ENCODE data around the gene TASOR.
A peak's percentile ranks its signal among the peaks of the same experiment; 100 is the strongest.
"Not testable (repeated sequence)": the region's sequence is repeated elsewhere in the genome, so short reads cannot be mapped to it uniquely, and the experiment has no call there.

The TASOR gene, protein sequence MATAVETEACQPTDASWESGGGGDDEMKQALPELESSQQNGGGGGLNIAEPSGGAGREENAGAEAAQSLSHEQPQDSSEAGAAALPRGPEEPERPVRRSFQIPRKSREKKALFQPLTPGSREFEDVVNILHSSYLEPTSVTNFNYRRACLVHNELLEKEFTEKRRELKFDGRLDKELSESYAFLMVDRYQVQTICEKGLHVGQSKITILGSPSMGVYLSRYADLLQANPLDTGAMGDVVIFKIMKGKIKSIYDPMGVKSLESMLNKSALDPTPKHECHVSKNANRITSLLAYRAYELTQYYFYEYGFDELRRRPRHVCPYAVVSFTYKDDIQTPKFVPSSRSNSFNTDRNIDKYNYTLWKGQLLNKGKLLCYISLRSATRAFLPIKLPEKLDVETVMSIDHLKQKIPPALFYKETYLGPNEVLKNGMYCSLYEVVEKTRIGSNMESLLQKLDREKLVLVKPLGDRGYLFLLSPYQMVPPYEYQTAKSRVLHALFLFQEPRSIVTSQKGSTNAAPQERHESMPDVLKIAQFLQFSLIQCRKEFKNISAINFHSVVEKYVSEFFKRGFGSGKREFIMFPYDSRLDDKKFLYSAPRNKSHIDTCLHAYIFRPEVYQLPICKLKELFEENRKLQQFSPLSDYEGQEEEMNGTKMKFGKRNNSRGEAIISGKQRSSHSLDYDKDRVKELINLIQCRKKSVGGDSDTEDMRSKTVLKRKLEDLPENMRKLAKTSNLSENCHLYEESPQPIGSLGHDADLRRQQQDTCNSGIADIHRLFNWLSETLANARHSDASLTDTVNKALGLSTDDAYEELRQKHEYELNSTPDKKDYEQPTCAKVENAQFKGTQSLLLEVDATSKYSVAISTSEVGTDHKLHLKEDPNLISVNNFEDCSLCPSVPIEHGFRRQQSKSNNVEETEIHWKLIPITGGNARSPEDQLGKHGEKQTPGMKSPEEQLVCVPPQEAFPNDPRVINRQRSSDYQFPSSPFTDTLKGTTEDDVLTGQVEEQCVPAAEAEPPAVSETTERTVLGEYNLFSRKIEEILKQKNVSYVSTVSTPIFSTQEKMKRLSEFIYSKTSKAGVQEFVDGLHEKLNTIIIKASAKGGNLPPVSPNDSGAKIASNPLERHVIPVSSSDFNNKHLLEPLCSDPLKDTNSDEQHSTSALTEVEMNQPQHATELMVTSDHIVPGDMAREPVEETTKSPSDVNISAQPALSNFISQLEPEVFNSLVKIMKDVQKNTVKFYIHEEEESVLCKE (N-terminal part only)

DNA sequence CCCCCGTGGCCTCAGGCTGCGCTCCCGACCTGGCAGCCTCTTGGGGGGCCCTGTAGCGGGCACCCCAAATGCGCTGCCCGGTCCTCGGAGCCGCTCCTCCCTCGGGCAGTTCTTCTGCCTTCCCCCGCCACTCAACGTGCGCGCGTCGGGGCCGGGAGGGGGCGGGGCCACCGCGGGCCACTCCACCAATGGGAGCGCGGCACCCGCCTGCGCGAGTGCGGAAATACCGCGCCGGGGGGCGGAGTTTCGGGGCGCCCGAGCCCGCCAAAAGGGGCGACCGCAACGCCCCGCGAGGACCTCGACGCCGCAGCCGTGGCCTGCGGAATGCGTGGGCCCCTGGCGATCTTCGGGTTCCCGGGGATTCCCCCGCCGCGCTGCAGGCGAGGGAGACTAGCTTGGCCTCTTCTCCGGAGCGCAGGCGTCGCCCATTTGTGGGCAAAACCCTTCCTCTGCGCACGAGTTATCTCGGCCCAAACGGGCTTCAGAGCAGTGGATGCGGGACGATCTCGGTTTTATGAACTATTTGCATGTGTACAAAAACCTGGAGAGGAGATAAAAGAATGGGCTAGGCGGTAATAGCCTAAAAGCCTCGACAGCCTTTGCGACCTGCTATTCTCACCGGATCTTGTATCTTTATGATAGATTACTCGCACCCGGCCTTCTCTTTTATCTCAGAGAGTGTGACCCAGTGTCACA is at the start of gene TASOR:
Gene TASOR, minus strand, starts transcription at position 144 of the 696 bp plus-strand sequence. CDS start 259 bp downstream, outside the sequence.
- peak; percentile 98 for DNase-seq (ENCODE audit: low spot score)

DNA sequence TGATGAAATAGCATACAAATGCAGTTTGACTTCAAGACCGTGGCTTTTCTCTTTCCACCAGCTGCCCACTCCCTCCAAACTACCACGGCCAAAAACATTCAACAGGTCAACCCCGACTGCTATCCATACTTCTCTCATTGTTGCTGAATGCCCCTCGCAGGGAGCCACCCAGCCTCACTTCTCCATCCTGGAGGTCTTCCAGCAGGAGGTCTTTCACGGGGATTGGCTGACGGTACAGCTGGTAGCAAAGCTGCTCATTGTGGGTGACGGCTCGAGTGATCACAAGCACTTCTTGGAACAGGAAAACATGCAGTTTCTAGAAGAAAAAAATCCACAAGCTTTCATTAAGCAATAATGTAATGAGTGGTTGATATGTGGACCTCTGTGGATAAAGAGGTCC is 49.0 kb upstream of the TASOR start:
- DNase-seq (ENCODE audit: low spot score): no peak

DNA sequence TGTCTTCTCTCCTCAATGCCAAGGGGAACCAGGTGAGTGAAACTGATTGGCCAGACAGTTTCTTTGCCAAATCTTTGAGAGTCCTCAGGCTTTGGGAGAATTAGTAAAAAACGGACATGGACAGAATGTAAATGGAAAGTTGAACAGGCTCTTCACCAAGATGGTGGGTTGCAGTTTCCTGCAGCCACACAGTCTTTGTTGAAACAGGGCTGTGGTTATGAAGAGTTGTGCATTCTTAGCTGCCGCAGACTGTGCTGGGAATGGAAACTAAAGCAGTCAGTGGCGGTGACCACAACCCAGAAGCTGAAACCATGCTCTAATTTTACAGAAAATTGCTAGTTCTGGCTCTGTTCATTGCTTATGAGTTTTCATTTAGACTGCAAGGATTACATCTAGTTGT is 42.1 kb upstream of the TASOR start:
- DNase-seq (ENCODE audit: low spot score): no peak

DNA sequence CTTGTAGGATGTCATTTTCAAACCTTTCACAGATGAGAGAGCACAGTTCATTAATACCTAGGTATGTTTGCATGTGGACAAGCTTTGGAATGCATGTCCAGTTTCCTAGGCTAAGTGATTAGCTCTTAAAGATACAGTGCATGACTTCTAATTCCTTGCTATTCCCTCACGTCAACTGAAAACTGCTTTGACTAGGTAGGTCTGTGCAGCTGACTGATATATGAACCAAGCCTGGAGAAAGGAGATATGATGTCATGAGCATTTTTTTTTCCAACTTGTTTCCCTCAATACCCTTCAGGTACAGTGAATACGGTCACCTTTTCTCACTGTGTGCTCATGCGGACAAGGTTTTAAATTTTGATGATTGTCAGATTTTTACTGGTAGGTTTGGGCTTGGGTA is 41.6 kb upstream of the TASOR start:
- DNase-seq (ENCODE audit: low spot score): no peak

DNA sequence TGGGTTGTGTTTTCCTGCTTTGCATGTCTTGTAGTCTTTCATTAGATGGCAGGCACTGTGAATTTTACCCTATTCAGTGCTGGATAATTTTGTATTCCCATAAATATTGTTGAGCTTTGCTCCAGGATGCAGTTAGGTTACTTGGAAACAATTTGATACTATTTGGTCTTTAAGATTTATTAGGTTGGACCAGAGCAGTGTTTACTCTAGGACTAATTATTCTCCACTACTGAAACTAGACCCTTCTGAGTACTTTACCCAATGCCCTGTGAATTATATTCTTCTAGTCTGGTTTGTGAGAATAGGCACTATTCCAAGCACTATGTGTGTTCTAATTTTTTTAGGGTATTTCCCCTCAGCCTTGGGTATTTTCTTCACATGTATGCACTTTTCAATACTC is 37.8 kb upstream of the TASOR start:
- no peak for DNase-seq (ENCODE audit: low spot score)

DNA sequence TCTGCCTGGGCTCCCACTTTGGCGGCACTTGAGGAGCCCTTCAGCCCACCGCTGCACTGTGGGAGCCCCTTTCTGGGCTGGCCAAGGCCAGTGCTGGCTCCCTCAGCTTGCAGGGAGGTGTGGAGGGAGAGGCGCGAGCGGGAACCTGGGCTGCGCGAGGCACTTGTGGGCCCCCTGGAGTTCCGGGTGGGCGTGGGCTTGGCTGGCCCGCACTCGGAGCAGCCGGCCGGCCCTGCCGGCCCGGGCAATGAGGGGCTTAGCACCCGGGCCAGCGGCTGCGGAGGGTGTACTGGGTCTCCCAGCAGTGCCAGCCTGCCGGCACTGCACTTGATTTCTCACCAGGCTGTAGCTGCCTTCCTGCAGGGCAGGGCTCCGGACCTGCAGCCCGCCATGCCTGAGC is 35.7 kb upstream of the TASOR start:
- not testable (repeated sequence) for DNase-seq (ENCODE audit: low spot score)

DNA sequence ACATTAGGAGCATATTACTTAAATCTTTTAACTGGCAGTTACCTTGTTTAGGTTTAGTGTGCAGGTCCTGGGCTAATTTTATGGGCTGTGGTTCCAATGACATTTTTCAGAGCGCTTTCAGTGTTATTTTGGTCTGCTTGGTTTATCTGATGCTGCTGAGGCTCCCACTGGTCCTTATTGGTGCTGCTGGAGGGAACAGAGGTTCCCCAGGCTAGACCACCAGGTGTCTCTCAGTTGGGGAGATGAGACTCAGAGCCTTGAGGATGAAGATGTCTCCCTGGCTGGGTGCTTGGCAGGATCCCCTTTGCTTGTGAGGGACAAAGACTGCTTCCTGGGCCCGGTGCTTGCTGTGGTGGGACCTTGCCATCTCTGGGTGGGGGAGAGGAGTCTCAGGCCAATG is 28.3 kb upstream of the TASOR start:
- DNase-seq (ENCODE audit: low spot score): no peak

DNA sequence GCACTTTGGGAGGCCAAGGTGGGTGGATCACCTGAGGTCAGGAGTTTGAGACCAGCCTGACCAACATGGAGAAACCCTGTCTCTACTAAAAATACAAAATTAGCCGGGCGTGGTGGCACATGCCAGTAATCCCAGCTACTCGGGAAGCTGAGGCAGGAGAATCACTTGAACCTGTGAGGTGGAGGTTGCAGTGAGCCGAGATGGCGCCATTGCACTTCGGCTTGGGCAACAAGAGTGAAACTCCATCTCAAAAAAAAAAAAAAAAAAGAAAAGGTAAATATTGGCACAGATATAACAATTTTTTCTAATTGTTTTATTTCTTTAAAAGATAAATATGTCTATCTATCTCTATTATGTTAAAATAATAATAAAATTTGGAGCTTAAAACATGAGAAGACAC is 24.3 kb upstream of the TASOR start:
- not testable (repeated sequence) for DNase-seq (ENCODE audit: low spot score)

DNA sequence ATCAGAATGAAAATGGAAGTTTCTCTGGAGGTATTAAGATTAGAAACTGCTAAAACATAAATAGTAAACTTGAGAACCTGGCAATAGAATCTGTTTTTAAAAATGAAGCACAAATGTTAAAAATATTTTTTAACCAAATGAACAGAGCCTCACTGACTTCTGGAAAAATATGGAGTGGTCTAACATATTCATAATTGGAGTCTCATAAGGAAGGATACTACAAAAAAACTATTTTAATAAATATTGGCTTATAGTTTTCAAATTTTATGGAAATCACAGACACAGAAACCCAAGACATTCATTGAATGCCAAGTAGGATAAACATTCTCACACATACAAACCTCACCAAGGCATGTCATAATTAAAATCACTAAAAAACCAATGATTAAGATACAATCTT is 23.6 kb upstream of the TASOR start:
- no peak for DNase-seq (ENCODE audit: low spot score)

DNA sequence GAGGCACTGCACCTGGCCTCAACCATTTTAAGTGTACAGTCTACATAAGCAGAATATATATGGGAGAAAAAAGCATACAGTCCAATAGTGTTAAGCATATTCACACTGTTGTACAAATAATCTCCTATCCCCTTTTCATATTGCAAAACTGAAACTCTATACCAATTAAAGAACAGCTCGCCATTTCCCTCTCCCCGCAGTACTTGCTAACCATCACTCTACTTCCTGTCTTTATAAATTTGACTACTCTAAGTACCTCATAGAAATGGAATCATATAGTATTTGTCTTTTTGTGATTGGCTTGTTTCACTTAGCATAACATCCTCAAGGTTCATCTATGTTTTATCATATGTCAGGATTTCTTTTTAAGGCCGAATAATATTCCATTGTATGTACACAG is 21.6 kb upstream of the TASOR start:
- no peak for DNase-seq (ENCODE audit: low spot score)

DNA sequence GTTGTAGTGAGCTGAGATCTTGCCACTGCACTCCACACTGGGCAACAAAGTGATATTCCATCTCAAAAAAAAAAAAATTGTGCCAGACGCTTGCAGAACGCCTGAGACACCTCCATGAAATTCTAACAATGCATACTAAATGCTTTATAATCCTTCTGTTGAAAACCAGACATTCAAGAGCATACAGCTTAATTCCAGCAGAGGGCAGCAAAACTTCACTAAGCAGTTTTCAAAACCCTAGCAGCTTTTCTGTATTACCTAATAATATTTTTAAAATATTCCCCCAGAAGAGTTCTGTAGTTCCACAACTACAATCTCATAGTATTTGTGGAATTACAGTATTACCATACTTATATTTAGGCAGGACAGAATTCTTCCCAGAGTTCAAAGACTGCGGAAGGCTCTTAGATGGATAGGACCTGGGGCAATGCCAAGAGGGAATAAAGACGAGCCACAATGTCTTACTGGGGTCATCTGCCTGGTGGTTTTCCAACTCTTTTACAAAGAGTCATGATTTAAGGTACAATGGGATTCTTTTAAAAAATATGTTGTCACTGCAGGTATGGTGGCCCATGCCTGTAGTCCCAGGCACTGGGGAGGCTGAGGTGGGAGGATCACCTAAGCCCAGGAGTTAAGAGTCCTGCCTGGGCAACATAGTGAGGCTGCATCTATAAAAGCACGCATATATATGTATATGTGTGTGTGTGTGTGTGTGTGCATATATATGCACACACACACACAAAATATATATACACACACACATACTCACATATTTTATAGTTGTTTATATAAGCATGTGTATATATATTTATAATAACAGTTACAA is 19.6 kb upstream of the TASOR start:
- DNase-seq (ENCODE audit: low spot score): peak; percentile 76

DNA sequence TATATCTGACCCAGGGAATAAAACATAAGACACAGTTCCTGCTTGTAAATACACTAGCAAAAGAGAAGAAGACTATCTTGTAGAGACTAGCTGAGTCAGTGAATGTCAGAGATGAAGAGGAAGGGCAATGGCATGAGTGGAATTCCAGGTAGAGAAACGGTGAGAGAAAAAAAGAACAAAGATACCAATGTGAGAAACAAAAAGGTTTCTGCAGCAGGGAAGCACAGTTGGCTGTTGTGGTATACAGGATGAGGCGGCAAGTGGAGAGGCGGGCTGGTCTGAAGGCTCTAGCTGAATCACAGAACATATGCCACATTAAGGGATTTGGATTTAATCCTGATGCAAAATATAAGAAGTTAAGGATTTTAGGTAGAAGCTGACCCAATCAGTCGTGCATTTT is 17.1 kb upstream of the TASOR start:
- DNase-seq (ENCODE audit: low spot score): no peak

DNA sequence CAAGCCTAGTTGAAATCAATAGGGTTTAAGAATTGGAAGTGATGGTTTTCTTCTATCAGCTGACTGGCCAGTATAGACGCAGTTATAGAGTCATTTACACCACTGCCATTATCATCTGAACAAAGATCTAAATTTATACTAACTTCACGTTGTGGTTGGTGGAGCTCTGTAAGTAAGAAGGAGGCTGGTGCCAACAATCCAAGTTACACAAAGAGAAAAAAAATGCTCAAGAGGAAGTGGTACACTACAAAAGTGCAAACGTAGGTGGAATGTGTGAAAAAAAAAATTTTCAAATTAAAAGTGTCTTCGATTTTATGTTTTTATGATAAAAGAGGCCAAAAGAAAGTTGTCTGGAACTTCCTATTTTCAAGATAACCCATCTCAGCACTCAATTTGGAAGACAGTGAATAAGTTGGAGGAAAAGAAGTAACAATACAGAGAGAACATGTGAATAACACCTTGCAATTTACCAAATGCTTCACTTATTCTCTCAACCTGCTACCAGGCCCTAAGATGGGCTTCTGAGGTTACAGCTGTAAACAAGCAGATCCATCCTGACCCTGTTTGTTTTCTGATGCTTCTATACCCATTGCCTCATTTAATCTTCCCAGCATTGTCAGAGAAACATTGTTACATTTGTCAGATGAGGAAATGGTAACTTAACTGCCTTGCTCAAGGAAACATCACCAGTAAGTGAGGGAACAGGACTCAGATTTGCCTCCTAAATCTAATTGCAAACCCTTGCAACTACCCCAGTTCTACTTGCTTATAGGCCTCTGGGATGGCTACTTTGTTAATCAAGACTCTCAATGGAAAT is 12.0 kb upstream of the TASOR start:
- DNase-seq (ENCODE audit: low spot score): no peak

DNA sequence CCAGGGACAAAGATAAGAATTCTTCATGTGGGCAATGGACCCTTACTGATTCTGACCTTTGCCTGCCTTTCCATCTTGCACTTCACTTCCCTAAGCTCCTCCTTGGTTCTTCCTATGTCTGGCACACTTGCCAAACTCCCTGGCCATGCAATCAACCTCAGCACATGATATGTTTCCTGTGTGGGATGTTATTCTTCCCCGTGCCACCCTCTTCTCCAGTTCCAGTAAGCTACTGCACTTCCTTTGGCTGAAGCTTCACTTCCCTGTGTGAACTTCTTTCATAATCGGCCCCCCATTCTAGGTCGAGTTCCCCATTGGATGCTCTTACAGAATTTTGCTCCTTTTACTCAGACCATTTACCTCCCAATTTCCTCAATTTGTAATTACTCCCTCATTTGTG is 10.7 kb upstream of the TASOR start:
- no peak for DNase-seq (ENCODE audit: low spot score)

DNA sequence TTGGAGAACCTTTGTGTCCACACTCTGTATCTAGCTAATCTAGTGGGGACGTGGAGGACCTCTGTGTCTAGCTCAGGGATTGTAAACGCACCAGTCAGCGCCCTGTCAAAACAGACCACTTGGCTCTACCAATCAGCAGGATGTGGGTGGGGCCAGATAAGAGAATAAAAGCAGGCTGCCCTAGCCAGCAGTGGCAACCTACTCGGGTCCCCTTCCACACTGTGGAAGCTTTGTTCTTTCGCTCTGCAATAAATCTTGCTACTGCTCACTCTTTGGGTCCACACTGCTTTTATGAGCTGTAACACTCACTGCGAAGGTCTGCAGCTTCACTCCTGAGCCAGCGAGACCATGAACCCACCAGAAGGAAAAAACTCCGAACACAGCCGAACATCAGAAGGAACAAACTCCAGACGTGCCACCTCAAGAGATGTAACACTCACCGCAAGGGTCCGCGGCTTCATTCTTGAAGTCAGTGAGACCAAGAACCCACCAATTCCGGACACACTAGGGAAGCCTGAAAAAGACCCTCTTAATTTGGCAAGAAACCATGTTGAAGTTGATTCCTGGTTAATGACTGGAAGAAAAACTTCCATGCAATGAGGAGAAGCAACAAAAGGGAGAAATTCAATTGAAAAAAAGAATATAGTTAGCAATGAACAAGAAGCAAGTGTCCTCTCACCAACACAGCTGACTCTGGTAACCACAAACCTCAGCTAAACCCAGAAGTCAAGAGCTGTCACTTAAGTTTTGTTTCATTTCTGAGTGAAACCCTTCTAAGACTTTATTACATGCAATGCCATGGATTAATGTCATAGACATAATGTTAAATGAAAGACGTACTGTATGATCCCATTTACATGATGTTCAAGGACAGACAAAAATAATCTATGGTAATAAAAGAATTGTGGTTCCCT is 9.7 kb upstream of the TASOR start:
- not testable (repeated sequence) for DNase-seq (ENCODE audit: low spot score)

DNA sequence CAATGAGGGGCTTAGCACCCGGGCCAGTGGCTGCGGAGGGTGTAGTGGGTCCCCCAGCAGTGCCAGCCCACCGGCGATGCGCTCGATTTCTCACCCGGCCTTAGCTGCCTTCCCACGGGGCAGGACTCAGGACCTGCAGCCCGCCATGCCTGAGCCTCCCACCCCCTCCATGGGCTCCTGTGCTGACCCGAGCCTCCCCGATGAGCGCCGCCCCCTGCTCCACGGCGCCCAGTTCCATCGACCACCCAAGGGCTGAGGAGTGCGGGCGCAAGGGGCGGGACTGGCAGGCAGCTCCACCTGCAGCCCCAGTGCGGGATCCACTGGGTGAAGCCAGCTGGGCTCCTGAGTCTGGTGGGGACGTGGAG is 8.9 kb upstream of the TASOR start:
- DNase-seq (ENCODE audit: low spot score): not testable (repeated sequence)

DNA sequence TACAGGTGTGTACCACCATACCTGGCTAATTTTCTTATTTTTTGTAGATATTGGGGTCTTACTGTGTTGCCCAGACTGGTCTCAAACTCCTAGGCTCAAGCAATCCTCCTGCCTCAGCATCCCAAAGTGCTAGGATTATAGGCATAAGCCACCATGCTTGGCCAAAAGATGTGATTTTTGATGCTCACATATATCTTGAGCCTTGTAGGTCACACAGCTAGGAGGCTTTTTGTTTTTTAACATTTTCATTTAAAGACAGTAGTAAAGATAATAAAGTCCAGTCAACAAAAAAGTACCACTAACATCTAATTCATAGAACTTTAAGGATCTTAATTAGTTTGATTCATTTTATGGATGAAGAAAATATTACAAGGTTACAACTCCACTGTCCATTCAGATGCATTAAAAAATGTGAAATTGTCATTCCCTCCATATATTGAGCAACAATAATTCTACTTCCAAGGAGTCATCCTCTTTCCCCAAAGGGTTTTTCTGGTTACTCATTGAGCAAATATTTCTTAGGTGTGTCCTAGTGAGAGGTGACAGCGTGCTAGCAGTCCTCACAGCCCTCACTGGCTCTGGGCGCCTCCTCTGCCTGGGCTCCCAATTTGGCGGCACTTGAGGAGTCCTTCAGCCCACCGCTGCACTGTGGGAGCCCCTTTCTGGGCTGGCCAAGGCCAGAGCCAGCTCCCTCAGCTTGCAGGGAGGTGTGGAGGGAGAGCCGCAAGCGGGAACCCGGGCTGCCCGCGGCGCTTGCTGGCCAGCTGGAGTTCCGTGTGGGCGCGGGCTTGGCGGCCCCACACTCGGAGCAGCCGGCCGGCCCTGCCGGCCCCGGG is 8.3 kb upstream of the TASOR start:
- DNase-seq (ENCODE audit: low spot score): peak; percentile 26

DNA sequence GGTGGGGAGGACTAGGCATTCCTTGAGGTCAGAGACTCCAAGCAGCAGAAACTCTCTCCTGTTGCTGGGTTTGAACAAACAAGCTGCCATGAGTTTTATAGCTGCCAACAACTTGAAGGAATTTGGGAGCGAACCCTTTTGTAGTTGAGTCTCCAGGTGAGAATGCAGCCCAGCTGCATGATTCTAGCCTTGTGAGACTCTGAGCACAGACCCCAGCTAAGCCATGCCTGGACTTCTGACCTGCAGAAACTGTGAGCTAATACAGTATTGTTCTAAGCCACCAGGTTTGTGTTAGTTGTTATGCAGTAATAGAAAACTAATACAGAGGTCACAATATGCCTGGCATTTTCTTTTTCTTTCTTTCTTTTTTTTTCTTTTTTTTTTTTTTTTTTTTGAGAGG is 6.2 kb upstream of the TASOR start:
- DNase-seq (ENCODE audit: low spot score): no peak
